SJCRH30 (cell line): ENCODE measurements around the gene GRK6. TPM values are rescaled to one million over a fixed set of nuclear protein-coding genes. Genes with fewer than 3 reads are reported as not detected.
A peak's percentile ranks its signal among the peaks of the same experiment; 100 is the strongest.
"Not testable (repeated sequence)": the region's sequence is repeated elsewhere in the genome, so short reads cannot be mapped to it uniquely, and the experiment has no call there.

Experiments
- DNase-seq, 2 experiments: peaks; one replicate each; pipeline ENCODE4 v3.0.0-alpha.2; 2015 to 2020
- H3K27ac ChIP-seq: fragments of 250-450 bp; sonication (Bioruptor Pico); 2 replicates; pipeline ENCODE4 v1.5.1; 2020; ENCODE audit warnings: mild to moderate bottlenecking, moderate library complexity
- H3K27me3 ChIP-seq: fragments of 250-450 bp; sonication (Bioruptor Pico); 2 replicates; pipeline ENCODE4 v1.5.1; 2020; ENCODE audit warnings: mild to moderate bottlenecking, moderate library complexity
- H3K36me3 ChIP-seq: fragments of 250-450 bp; sonication (Bioruptor Pico); 2 replicates; pipeline ENCODE4 v1.5.1; 2020; ENCODE audit warnings: mild to moderate bottlenecking, moderate library complexity
- H3K4me1 ChIP-seq: fragments of 250-450 bp; sonication (Bioruptor Pico); 2 replicates; pipeline ENCODE4 v1.5.1; 2020; ENCODE audit warnings: mild to moderate bottlenecking, moderate library complexity
- H3K4me3 ChIP-seq: fragments of 250-450 bp; sonication (Bioruptor Pico); 2 replicates; pipeline ENCODE4 v1.5.1; 2020; ENCODE audit warnings: mild to moderate bottlenecking, moderate library complexity
- H3K9me3 ChIP-seq: fragments of 250-450 bp; sonication (Bioruptor Pico); replicated peaks from 2 replicates; pipeline ENCODE4 v1.5.1; 2020; ENCODE audit warnings: mild to moderate bottlenecking, moderate library complexity
- total RNA-seq: library from RNA; depleted of rRNA; stranded (reverse); fragments of >200 nt; shearing (Covaris generic); gene quantifications from 2 replicates; pipeline ENCODE4 v1.2.3, GENCODE V29; 2014

GRK6 gene
- total RNA-seq, 1 experiment from 2014 or later = 48.4 TPM

GRCh38 chr5:177482359-177482795 is 55.9 kb downstream of the GRK6 start:
- Histone ChIP-seq H3K27ac (no peak overlapping the region), H3K27me3 (no peaks in the 10 kb centered on the region), H3K36me3 (peaks cover 27% of the 10 kb centered on the region), H3K4me3 (no peak overlapping the region), H3K4me1 (peaks cover 13% of the 10 kb centered on the region), H3K9me3 (no peaks in the 10 kb centered on the region)
- DNase-seq = no peak

- no peaks in the 10 kb centered on the region for H3K9me3 ChIP-seq
- no peaks in the 10 kb centered on the region for H3K27me3 ChIP-seq
- peaks cover 34% of the 10 kb centered on the region for H3K36me3 ChIP-seq
- H3K4me1 ChIP-seq = peaks cover 13% of the 10 kb centered on the region
- no peak for DNase-seq
- H3K27ac ChIP-seq = no peak overlapping the region
- no peak overlapping the region for H3K4me3 ChIP-seq
These were observed 56.6 kb downstream of the GRK6 start for GRCh38 chr5:177483042-177483441.

DNA sequence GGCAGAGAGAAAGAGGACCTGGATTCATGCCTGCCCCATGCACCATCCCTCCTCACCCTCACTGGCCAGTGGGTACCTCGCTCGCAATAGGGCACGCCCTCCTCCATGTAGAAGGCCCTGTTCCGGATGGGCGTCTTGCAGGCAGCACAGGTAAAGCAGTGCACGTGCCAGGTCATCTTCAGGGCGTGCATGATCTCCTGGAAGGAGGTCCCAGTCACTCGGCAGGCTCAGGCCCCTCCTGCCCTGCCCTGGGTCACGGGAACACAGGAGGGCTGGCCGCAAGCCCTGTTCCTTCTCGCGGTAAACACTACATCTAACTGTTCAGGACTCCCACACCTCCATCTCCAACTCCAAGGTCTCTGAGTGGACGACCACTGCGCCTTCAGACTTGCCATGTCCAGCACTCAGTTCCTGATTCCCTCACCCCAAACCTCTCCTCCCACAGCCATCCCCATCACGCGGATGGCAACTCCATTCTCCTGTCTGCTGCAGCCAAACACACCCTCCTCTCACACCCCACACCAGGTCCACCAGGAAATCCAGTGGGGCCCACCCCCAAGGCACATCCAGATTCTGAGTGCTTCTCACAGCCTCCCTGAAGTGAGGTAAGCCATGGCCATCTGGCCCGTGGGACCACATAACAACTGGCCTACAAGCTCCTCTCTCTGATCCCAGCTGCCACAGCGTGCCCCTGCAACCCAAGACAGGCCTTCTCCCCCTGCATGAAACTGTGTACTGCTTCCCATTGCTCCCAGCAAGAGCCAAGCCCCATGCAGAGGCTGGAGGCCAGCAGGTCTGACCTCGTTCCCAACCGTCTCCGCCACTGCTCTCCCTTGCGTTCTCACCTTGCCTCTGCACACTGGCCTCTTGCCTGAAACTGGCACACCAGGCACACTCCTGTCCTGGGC is 57.8 kb downstream of the GRK6 start:
- H3K27me3 ChIP-seq = no peaks in the 10 kb centered on the region
- H3K36me3 ChIP-seq = peaks cover 42% of the 10 kb centered on the region
- peak overlapping the region; percentile 9; the same call in 1 of the 2 replicates for H3K27ac ChIP-seq
- H3K4me1 ChIP-seq = peaks cover 13% of the 10 kb centered on the region
- no peaks in the 10 kb centered on the region for H3K9me3 ChIP-seq
- no peak overlapping the region for H3K4me3 ChIP-seq
- DNase-seq = peak in 1 of 2 experiments; percentile 58

GRCh38 chr5:177484902-177485549 is 58.5 kb downstream of the GRK6 start:
- no peak overlapping the region for H3K4me3 ChIP-seq
- DNase-seq = peak in 1 of 2 experiments; percentile 49
- H3K36me3 ChIP-seq = peaks cover 50% of the 10 kb centered on the region
- no peaks in the 10 kb centered on the region for H3K27me3 ChIP-seq
- no peaks in the 10 kb centered on the region for H3K9me3 ChIP-seq
- H3K4me1 ChIP-seq = peaks cover 10% of the 10 kb centered on the region
- H3K27ac ChIP-seq = peak overlapping the region; percentile 9; the same call in 1 of the 2 replicates

DNA sequence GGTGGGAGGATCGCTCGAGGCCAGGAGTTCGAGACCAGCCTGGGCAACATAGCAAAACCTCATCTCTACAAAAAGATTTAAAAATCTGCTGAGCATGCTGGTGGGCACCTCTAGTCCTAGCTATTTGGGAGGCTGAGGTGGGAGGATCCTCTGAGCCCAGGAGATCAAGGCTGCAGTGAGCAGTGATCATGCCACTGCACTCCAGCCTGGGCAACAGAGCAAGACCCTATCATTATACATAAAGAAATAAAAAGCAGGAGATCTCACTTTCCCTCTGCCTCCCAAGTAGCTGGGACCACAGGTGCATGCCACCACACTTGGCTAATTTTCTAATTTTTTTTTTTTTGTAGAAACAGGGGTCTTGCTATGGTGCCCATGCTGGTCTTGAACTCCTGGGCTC is 59.3 kb downstream of the GRK6 start:
- H3K4me1 ChIP-seq, H3K27me3 ChIP-seq, H3K9me3 ChIP-seq, DNase-seq, H3K4me3 ChIP-seq, H3K27ac ChIP-seq: not testable (repeated sequence)
- peaks cover 56% of the 10 kb centered on the region for H3K36me3 ChIP-seq

DNA sequence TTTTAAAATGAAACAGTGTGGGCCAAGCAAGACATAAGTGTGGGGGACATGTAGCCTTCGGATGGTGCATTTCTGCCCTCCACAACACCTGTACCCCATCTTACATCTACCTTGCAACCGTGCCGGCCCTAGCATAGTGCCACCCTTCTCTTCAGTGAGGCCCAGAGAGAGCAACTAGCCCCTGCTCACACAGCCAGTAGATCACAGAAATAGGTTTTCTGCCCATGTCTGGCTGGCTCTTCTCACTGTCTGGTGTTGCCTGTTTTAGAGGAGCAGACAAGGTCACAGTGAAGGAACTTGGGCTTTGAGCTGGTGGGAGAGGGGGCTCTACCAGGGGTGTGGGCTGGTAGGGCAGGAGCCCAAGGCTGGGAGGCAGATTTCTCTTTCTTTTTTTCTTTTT is 59.8 kb downstream of the GRK6 start:
- peaks cover 61% of the 10 kb centered on the region for H3K36me3 ChIP-seq
- H3K4me1 ChIP-seq = peaks cover 7% of the 10 kb centered on the region
- H3K9me3 ChIP-seq = no peaks in the 10 kb centered on the region
- H3K4me3 ChIP-seq = no peak overlapping the region
- DNase-seq = no peak
- H3K27ac ChIP-seq = no peak overlapping the region
- no peaks in the 10 kb centered on the region for H3K27me3 ChIP-seq

DNA sequence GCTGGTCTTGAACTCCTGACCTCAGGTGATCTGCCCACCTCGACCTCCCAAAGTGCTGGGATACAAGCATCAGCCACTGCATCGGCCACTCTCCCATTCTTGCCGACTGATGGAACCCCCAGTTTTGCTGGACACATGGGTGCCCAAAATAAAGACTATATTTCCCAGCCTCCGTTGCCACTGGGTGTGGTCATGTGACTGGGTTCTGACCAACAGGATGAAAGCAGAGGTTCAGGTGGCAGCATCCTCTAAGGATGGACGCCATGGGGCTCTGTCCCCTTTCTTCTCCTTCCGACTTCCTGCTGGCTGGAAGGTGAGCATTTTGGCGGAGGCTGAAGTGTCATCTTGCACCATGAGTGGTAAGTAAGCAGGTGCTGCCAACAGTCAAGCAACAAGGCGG is 60.7 kb downstream of the GRK6 start:
- no peak overlapping the region for H3K27ac ChIP-seq
- peaks cover 7% of the 10 kb centered on the region for H3K4me1 ChIP-seq
- no peak for DNase-seq
- peaks cover 58% of the 10 kb centered on the region for H3K36me3 ChIP-seq
- H3K4me3 ChIP-seq = no peak overlapping the region
- H3K27me3 ChIP-seq = no peaks in the 10 kb centered on the region
- H3K9me3 ChIP-seq = no peaks in the 10 kb centered on the region

GRCh38 chr5:177487975-177488374 is 61.5 kb downstream of the GRK6 start:
- Histone ChIP-seq H3K9me3 (no peaks in the 10 kb centered on the region), H3K27me3 (no peaks in the 10 kb centered on the region), H3K4me1 (peaks cover 7% of the 10 kb centered on the region), H3K4me3 (no peak overlapping the region), H3K36me3 (peaks cover 62% of the 10 kb centered on the region), H3K27ac (no peak overlapping the region)
- no peak for DNase-seq

DNA sequence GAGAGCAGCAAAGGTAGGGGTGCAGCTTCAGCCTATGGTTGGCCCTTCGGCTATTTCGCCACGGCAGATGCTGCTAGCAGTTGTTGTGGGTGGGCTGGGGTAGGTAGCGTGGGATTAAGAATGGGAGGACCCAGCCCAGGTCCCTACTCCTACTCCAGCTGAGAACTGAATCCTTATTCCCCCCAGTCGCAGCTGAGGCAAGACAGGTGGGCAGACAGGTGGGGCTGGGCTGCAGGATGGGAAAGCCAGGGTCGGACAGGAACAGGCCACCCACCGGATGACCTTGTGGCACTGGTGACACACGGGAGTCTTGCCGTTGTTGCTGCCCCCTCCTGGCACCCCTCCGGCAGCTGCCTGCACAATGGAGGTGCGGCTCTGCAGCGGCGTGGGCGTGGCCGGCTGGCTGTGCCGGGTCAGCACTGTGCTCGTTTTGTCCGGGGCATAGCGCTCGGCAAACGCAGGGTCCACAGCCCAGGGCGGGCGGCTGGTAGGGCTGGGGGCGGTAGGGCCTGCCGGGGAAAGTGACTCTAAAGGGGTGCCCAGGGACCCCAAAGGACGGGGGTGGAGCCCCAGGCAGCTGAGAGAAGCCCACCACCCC is 62.7 kb downstream of the GRK6 start:
- Histone ChIP-seq H3K4me3 (no peak overlapping the region), H3K27ac (no peak overlapping the region), H3K4me1 (peaks cover 10% of the 10 kb centered on the region), H3K36me3 (peaks cover 56% of the 10 kb centered on the region), H3K9me3 (no peaks in the 10 kb centered on the region), H3K27me3 (no peaks in the 10 kb centered on the region)
- no peak for DNase-seq

- Histone ChIP-seq H3K27me3 (no peaks in the 10 kb centered on the region), H3K27ac (no peak overlapping the region), H3K9me3 (no peaks in the 10 kb centered on the region), H3K36me3 (peaks cover 53% of the 10 kb centered on the region), H3K4me3 (no peak overlapping the region), H3K4me1 (peaks cover 16% of the 10 kb centered on the region)
- DNase-seq = no peak
These were observed 64.0 kb downstream of the GRK6 start for GRCh38 chr5:177490311-177490991.

DNA sequence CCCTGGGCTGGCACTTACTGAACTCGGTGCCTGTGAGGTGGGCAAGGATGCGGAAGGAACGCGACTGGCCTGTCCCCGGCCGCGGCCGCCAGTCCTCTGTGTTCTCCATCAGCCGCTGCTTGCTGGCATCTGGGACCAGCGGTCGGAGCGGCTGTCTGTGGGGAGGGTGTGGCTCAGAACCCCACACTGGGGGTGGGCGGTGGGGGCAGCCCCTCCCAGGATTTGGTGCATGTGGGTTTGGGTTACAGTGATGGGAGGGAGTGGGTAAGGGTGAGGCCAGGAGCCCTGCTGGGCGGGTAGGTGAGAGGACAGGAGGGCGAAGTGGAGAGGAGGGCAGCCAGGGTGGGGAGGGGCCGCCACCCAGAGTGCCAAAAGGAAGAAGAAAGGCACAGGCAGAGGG is 64.5 kb downstream of the GRK6 start:
- H3K4me1 ChIP-seq = peaks cover 21% of the 10 kb centered on the region

GRCh38 chr5:177491429-177491945 is 65.0 kb downstream of the GRK6 start:
- Histone ChIP-seq H3K4me1 (peaks cover 22% of the 10 kb centered on the region), H3K4me3 (no peak overlapping the region), H3K9me3 (no peaks in the 10 kb centered on the region), H3K36me3 (peaks cover 53% of the 10 kb centered on the region), H3K27me3 (no peaks in the 10 kb centered on the region), H3K27ac (no peak overlapping the region)
- DNase-seq = no peak

More for the DNA sequence above, 64.5 kb downstream of the GRK6 start:
- no peak for DNase-seq
- H3K27ac ChIP-seq = no peak overlapping the region
- H3K27me3 ChIP-seq = no peaks in the 10 kb centered on the region
- H3K36me3 ChIP-seq = peaks cover 53% of the 10 kb centered on the region
- H3K4me3 ChIP-seq = no peak overlapping the region
- no peaks in the 10 kb centered on the region for H3K9me3 ChIP-seq

GRCh38 chr5:177491983-177492746 is 65.7 kb downstream of the GRK6 start:
- Histone ChIP-seq H3K36me3 (peaks cover 50% of the 10 kb centered on the region), H3K9me3 (no peaks in the 10 kb centered on the region), H3K4me1 (peaks cover 22% of the 10 kb centered on the region), H3K27ac (no peak overlapping the region), H3K27me3 (no peaks in the 10 kb centered on the region), H3K4me3 (no peak overlapping the region)
- no peak for DNase-seq
